GM23338 (cell line): ENCODE data around the gene ANKS1B. TPM values are rescaled to one million over a fixed set of nuclear protein-coding genes. Genes with fewer than 3 reads are reported as not detected.

Experiments used
- ATAC-seq: fragments of 200-7000 bp; cut with Tn5 transposase; 3 replicates; pipeline ENCODE4 v1.9.1; 2020
- DNase-seq: peaks from one replicate; pipeline ENCODE4 v3.0.0-alpha.2; 2015; ENCODE audit warnings: low spot score
- H2AFZ ChIP-seq: fragments of 200-600 bp; sonication (generic); 2 replicates; pipeline ENCODE4 v1.8.0; 2016; ENCODE audit warnings: antibody characterized with exemption, mild to moderate bottlenecking, moderate library complexity
- H3F3A ChIP-seq: fragments of 200-600 bp; sonication (generic); replicated peaks from 2 replicates; pipeline ENCODE4 v1.8.0; 2017; ENCODE audit warnings: antibody characterized with exemption, mixed run types, low read depth
- H3K27ac ChIP-seq: fragments of 200-600 bp; sonication (generic); 2 replicates; pipeline ENCODE4 v1.6.1; 2016; ENCODE audit warnings: low read depth
- H3K27me3 ChIP-seq: fragments of 200-600 bp; sonication (generic); 2 replicates; pipeline ENCODE4 v1.8.0; 2016; ENCODE audit warnings: mild to moderate bottlenecking, mixed run types, moderate library complexity; ENCODE audit not compliant: insufficient read depth
- H3K36me3 ChIP-seq: fragments of 200-600 bp; sonication (generic); 2 replicates; pipeline ENCODE4 v1.8.0; 2016; ENCODE audit warnings: mild to moderate bottlenecking; ENCODE audit not compliant: insufficient read depth
- H3K4me1 ChIP-seq: fragments of 200-600 bp; sonication (generic); 2 replicates; pipeline ENCODE4 v1.8.0; 2016; ENCODE audit warnings: mild to moderate bottlenecking, moderate library complexity; ENCODE audit not compliant: insufficient read depth
- H3K4me2 ChIP-seq: fragments of 200-600 bp; sonication (generic); 2 replicates; pipeline ENCODE4 v1.7.1; 2017; ENCODE audit warnings: mixed run types
- H3K4me3 ChIP-seq: fragments of 200-600 bp; sonication (generic); 2 replicates; pipeline ENCODE4 v1.6.1; 2016; ENCODE audit warnings: mixed run types
- H3K79me2 ChIP-seq: fragments of 200-600 bp; sonication (generic); replicated peaks from 2 replicates; pipeline ENCODE4 v1.8.0; 2017; ENCODE audit warnings: mild to moderate bottlenecking; ENCODE audit not compliant: insufficient read depth
- H3K9me2 ChIP-seq: fragments of 200-600 bp; sonication (generic); 2 replicates; pipeline ENCODE4 v1.8.0; 2017; ENCODE audit not compliant: insufficient read depth
- H4K20me1 ChIP-seq: fragments of 200-600 bp; sonication (generic); replicated peaks from 2 replicates; pipeline ENCODE4 v1.8.0; 2017; ENCODE audit warnings: mild to moderate bottlenecking; ENCODE audit not compliant: insufficient read depth
- H3K27ac Mint-ChIP-seq: 2 replicates; pipeline ENCODE4 v1.8.0; 2020; ENCODE audit warnings: inconsistent platforms, mild to moderate bottlenecking, moderate library complexity, mixed read lengths
- H3K27me3 Mint-ChIP-seq: 3 replicates; pipeline ENCODE4 v1.8.0; 2022; ENCODE audit warnings: low read depth, mild to moderate bottlenecking, moderate library complexity, mixed read lengths, inconsistent platforms; ENCODE audit not compliant: insufficient read depth, poor library complexity
- H3K36me3 Mint-ChIP-seq: 3 replicates; pipeline ENCODE4 v1.8.0; 2021; ENCODE audit warnings: low read depth, mild to moderate bottlenecking, inconsistent platforms, moderate library complexity, mixed read lengths
- H3K4me1 Mint-ChIP-seq: 3 replicates; pipeline ENCODE4 v1.8.0; 2020; ENCODE audit warnings: mild to moderate bottlenecking, inconsistent platforms, mixed read lengths
- H3K4me3 Mint-ChIP-seq: 3 replicates; pipeline ENCODE4 v1.8.0; 2021; ENCODE audit warnings: moderate library complexity, mild to moderate bottlenecking, inconsistent platforms, mixed read lengths
- H3K9me3 Mint-ChIP-seq: 3 replicates; pipeline ENCODE4 v1.8.0; 2020; ENCODE audit warnings: moderate library complexity, mild to moderate bottlenecking, inconsistent platforms, mixed read lengths
- CREB1 ChIP-seq: fragments of 250-450 bp; sonication (Bioruptor Pico); IDR thresholded peaks from 2 replicates; pipeline ENCODE4 v1.5.0; 2020; ENCODE audit warnings: low read depth, mild to moderate bottlenecking, moderate library complexity
- EZH2phosphoT487 ChIP-seq: fragments of 200-600 bp; sonication (generic); IDR thresholded peaks from one replicate; pipeline ENCODE4 v1.8.1; 2018; ENCODE audit warnings: antibody characterized with exemption; ENCODE audit not compliant: unreplicated experiment
- NANOG ChIP-seq: IDR thresholded peaks from 2 replicates; pipeline ENCODE4 v1.6.1; 2016; ENCODE audit warnings: antibody characterized with exemption, borderline replicate concordance
- POLR2AphosphoS5 ChIP-seq: IDR thresholded peaks from 2 replicates; pipeline ENCODE4 v1.6.1; 2016; ENCODE audit warnings: antibody characterized with exemption, low read depth
- ZNF331 ChIP-seq: fragments of 250-450 bp; sonication (Bioruptor Pico); IDR thresholded peaks from 2 replicates; pipeline ENCODE4 v1.5.0; 2020; ENCODE audit warnings: low read depth, mild to moderate bottlenecking, moderate library complexity
- polyA plus RNA-seq: library from polyadenylated mRNA; unstranded; fragments of >200 nt; fragmentation: Nextera tagmentation; extraction: Ambion mirVana; gene quantifications from 2 replicates; pipeline ENCODE4 v1.2.1, GENCODE V29; 2016
- total RNA-seq: library from RNA; depleted of rRNA; stranded (reverse); fragments of >200 nt; shearing (Covaris generic); gene quantifications from 2 replicates; pipeline ENCODE4 v1.2.3, GENCODE V29; 2014
- TF ChIP-seq, protein P1 (sequence below): IDR thresholded peaks from one replicate; pipeline ENCODE4 v1.6.1; 2018; ENCODE audit warnings: antibody characterized with exemption; ENCODE audit not compliant: unreplicated experiment
- TF ChIP-seq, protein P2 (sequence below): IDR thresholded peaks from 2 replicates; pipeline ENCODE4 v1.6.1; 2016; ENCODE audit warnings: antibody characterized with exemption
- TF ChIP-seq, protein P3 (sequence below), 2 experiments: fragments of 200-600 bp in 1 of 2; sonication (generic) in 1 of 2; conservative IDR thresholded peaks; 2 replicates each; pipeline versions ENCODE4 v1.5.1 to v1.6.1; 2016 to 2017; ENCODE audit warnings: antibody characterized with exemption in 2 of 2, low read depth in 2 of 2, mild to moderate bottlenecking in 2 of 2, moderate library complexity in 1 of 2
- TF ChIP-seq, protein P4 (sequence below): fragments of 250-450 bp; sonication (Bioruptor Pico); IDR thresholded peaks from 2 replicates; pipeline ENCODE4 v1.5.0; 2020; ENCODE audit warnings: mild to moderate bottlenecking, moderate library complexity

Gene ANKS1B
- total and polyA plus RNA-seq, 2 experiments from 2014 or later: 4.3 to 5.8 TPM

DNA sequence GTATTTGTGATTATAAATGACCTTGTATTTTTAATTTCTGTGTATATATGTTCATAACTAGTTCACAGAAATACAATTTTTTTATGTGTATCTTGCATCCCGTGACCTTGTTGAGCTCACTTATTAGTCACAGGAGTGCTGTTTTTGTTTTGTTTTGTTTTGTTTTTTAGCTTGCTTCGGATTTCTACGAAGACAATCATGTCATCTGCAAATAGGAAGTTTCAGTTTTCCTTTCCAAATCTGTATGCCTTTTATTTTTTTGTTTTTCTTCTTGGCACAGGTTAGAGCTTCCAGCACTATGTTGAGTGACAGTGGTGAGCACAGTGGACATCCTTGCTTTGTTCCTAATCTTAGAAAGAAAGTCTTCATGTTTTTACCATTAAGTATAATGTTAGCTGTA lies 566.4 kb downstream of the ANKS1B start (continued):
- TF ChIP-seq, protein P1, sequence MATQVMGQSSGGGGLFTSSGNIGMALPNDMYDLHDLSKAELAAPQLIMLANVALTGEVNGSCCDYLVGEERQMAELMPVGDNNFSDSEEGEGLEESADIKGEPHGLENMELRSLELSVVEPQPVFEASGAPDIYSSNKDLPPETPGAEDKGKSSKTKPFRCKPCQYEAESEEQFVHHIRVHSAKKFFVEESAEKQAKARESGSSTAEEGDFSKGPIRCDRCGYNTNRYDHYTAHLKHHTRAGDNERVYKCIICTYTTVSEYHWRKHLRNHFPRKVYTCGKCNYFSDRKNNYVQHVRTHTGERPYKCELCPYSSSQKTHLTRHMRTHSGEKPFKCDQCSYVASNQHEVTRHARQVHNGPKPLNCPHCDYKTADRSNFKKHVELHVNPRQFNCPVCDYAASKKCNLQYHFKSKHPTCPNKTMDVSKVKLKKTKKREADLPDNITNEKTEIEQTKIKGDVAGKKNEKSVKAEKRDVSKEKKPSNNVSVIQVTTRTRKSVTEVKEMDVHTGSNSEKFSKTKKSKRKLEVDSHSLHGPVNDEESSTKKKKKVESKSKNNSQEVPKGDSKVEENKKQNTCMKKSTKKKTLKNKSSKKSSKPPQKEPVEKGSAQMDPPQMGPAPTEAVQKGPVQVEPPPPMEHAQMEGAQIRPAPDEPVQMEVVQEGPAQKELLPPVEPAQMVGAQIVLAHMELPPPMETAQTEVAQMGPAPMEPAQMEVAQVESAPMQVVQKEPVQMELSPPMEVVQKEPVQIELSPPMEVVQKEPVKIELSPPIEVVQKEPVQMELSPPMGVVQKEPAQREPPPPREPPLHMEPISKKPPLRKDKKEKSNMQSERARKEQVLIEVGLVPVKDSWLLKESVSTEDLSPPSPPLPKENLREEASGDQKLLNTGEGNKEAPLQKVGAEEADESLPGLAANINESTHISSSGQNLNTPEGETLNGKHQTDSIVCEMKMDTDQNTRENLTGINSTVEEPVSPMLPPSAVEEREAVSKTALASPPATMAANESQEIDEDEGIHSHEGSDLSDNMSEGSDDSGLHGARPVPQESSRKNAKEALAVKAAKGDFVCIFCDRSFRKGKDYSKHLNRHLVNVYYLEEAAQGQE: no peak
- TF ChIP-seq, protein P2, sequence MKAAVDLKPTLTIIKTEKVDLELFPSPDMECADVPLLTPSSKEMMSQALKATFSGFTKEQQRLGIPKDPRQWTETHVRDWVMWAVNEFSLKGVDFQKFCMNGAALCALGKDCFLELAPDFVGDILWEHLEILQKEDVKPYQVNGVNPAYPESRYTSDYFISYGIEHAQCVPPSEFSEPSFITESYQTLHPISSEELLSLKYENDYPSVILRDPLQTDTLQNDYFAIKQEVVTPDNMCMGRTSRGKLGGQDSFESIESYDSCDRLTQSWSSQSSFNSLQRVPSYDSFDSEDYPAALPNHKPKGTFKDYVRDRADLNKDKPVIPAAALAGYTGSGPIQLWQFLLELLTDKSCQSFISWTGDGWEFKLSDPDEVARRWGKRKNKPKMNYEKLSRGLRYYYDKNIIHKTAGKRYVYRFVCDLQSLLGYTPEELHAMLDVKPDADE: no peak
- TF ChIP-seq CREB1: no peak
- TF ChIP-seq NANOG: no peak
- TF ChIP-seq POLR2AphosphoS5: no peak
- TF ChIP-seq, protein P3, sequence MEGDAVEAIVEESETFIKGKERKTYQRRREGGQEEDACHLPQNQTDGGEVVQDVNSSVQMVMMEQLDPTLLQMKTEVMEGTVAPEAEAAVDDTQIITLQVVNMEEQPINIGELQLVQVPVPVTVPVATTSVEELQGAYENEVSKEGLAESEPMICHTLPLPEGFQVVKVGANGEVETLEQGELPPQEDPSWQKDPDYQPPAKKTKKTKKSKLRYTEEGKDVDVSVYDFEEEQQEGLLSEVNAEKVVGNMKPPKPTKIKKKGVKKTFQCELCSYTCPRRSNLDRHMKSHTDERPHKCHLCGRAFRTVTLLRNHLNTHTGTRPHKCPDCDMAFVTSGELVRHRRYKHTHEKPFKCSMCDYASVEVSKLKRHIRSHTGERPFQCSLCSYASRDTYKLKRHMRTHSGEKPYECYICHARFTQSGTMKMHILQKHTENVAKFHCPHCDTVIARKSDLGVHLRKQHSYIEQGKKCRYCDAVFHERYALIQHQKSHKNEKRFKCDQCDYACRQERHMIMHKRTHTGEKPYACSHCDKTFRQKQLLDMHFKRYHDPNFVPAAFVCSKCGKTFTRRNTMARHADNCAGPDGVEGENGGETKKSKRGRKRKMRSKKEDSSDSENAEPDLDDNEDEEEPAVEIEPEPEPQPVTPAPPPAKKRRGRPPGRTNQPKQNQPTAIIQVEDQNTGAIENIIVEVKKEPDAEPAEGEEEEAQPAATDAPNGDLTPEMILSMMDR (conservative IDR thresholded peaks at IDR 0.05; ENCODE audit: low read depth in 2 of 2): no peak
- TF ChIP-seq EZH2phosphoT487: no peak

DNA sequence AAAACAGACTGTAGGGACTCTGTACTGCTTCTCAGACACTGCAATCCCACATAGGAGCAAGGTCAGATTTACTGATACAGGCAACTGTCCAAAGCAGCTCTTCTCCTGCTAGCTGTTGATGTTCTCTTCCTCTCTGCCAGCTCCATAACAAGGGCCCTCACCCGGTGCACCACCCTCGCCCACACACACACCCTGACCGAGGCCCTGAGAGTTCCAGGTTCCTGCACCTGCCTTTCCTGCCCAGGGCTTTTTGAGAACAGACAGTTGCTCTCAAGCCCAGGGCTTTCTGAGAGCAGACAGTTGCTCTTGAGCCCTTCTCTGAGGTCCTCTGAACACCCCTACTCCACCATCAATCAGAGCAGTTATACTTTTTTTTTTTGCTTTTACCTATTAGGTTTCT lies 571.0 kb downstream of the ANKS1B start:
- Histone ChIP-seq H3K4me2 (no peak overlapping the region), H3K9me2 (no peaks in the 10 kb centered on the region), H4K20me1 (no peaks in the 10 kb centered on the region), H3K4me3 (no peak overlapping the region), H3K36me3 (no peaks in the 10 kb centered on the region), H3F3A (no peaks in the 10 kb centered on the region), H3K4me1 (0 out of 2 replicates have a peak, but pooled peaks cover 6% of the 10 kb centered on the region), H3K27ac (no peak overlapping the region), H2AFZ (no peak overlapping the region), H3K79me2 (no peaks in the 10 kb centered on the region), H3K27me3 (no peaks in the 10 kb centered on the region)
- no peak for ATAC-seq
- no peak overlapping the region for H3K4me3 Mint-ChIP-seq
- peaks cover 2% of the 10 kb centered on the region for H3K27me3 Mint-ChIP-seq
- H3K9me3 Mint-ChIP-seq: peaks cover 5% of the 10 kb centered on the region; the same call in 2 of the 3 replicates
- H3K4me1 Mint-ChIP-seq: peaks cover 3% of the 10 kb centered on the region; the same call in 1 of the 3 replicates
- DNase-seq: no peak
- TF ChIP-seq, protein P4, sequence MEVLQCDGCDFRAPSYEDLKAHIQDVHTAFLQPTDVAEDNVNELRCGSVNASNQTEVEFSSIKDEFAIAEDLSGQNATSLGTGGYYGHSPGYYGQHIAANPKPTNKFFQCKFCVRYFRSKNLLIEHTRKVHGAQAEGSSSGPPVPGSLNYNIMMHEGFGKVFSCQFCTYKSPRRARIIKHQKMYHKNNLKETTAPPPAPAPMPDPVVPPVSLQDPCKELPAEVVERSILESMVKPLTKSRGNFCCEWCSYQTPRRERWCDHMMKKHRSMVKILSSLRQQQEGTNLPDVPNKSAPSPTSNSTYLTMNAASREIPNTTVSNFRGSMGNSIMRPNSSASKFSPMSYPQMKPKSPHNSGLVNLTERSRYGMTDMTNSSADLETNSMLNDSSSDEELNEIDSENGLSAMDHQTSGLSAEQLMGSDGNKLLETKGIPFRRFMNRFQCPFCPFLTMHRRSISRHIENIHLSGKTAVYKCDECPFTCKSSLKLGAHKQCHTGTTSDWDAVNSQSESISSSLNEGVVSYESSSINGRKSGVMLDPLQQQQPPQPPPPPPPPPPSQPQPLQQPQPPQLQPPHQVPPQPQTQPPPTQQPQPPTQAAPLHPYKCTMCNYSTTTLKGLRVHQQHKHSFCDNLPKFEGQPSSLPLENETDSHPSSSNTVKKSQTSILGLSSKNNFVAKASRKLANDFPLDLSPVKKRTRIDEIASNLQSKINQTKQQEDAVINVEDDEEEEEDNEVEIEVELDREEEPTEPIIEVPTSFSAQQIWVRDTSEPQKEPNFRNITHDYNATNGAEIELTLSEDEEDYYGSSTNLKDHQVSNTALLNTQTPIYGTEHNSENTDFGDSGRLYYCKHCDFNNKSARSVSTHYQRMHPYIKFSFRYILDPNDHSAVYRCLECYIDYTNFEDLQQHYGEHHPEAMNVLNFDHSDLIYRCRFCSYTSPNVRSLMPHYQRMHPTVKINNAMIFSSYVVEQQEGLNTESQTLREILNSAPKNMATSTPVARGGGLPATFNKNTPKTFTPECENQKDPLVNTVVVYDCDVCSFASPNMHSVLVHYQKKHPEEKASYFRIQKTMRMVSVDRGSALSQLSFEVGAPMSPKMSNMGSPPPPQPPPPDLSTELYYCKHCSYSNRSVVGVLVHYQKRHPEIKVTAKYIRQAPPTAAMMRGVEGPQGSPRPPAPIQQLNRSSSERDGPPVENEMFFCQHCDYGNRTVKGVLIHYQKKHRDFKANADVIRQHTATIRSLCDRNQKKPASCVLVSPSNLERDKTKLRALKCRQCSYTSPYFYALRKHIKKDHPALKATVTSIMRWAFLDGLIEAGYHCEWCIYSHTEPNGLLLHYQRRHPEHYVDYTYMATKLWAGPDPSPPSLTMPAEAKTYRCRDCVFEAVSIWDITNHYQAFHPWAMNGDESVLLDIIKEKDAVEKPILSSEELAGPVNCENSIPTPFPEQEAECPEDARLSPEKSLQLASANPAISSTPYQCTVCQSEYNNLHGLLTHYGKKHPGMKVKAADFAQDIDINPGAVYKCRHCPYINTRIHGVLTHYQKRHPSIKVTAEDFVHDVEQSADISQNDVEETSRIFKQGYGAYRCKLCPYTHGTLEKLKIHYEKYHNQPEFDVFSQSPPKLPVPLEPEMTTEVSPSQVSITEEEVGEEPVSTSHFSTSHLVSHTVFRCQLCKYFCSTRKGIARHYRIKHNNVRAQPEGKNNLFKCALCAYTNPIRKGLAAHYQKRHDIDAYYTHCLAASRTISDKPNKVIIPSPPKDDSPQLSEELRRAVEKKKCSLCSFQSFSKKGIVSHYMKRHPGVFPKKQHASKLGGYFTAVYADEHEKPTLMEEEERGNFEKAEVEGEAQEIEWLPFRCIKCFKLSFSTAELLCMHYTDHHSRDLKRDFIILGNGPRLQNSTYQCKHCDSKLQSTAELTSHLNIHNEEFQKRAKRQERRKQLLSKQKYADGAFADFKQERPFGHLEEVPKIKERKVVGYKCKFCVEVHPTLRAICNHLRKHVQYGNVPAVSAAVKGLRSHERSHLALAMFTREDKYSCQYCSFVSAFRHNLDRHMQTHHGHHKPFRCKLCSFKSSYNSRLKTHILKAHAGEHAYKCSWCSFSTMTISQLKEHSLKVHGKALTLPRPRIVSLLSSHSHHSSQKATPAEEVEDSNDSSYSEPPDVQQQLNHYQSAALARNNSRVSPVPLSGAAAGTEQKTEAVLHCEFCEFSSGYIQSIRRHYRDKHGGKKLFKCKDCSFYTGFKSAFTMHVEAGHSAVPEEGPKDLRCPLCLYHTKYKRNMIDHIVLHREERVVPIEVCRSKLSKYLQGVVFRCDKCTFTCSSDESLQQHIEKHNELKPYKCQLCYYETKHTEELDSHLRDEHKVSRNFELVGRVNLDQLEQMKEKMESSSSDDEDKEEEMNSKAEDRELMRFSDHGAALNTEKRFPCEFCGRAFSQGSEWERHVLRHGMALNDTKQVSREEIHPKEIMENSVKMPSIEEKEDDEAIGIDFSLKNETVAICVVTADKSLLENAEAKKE (CRISPR knock-in tag): no peak
- no peak for TF ChIP-seq ZNF331 (CRISPR knock-in tag)
- no peak overlapping the region for H3K27ac Mint-ChIP-seq
- H3K36me3 Mint-ChIP-seq: no peaks in the 10 kb centered on the region
